Coronary artery (tissue), 2 donors: ENCODE data around the gene CYP8B1.

Experiments
- DNase-seq: peaks from one replicate; pipeline ENCODE4 v3.0.0-alpha.2; 2017; ENCODE audit warnings: low spot score
- H3K27ac ChIP-seq, 2 donors: fragments of 200-600 bp; sonication (generic); one replicate each; pipeline ENCODE4 v1.5.1; 2016 to 2019
- H3K4me3 ChIP-seq: fragments of 200-600 bp; sonication (generic); 2 replicates; pipeline ENCODE4 v1.5.1; 2016; ENCODE audit warnings: mild to moderate bottlenecking, moderate library complexity
- CTCF ChIP-seq: fragments of 200-600 bp; sonication (generic); IDR thresholded peaks from one replicate; pipeline ENCODE4 v1.5.1; 2019; ENCODE audit warnings: antibody characterized with exemption

The CYP8B1 gene

GRCh38 chr3:42846685-42847522 is 28.8 kb downstream of the CYP8B1 start:
- peak; percentile 60 for DNase-seq
- Histone ChIP-seq H3K4me3 (no peak overlapping the region), H3K27ac (peak overlapping the region; percentile 62 to 93)
- no peak for TF ChIP-seq CTCF

- peak; percentile 57 for DNase-seq
- Histone ChIP-seq H3K4me3 (no peak overlapping the region), H3K27ac (peak overlapping the region; percentile 62 to 93)
- TF ChIP-seq CTCF, result no peak
Measured at GRCh38 chr3:42844815-42845214, 30.9 kb downstream of the CYP8B1 start.

GRCh38 chr3:42844412-42844713 is 31.3 kb downstream of the CYP8B1 start:
- H3K27ac ChIP-seq, result peak overlapping the region; percentile 62 to 93
- H3K4me3 ChIP-seq, result peak overlapping the region; percentile 22
- no peak for TF ChIP-seq CTCF
- peak; percentile 65 for DNase-seq

- H3K4me3 ChIP-seq, result peak overlapping the region; percentile 22
- DNase-seq, result peak; percentile 83
- TF ChIP-seq CTCF, result no peak
- H3K27ac ChIP-seq, result peak overlapping the region; percentile 62 to 93
Measured at GRCh38 chr3:42843713-42844411, 31.8 kb downstream of the CYP8B1 start.

- no peak for TF ChIP-seq CTCF
- DNase-seq, result no peak
- no peak overlapping the region for H3K4me3 ChIP-seq
- H3K27ac ChIP-seq, result peak overlapping the region in 1 of 2 donors; percentile 76
Measured at GRCh38 chr3:42841332-42841731, 34.3 kb downstream of the CYP8B1 start.

GRCh38 chr3:42839616-42840015 is 36.1 kb downstream of the CYP8B1 start:
- peak; percentile 59 for TF ChIP-seq CTCF
- Histone ChIP-seq H3K27ac (peak overlapping the region in 1 of 2 donors; percentile 64), H3K4me3 (peak overlapping the region; percentile 59)
- DNase-seq, result no peak
